Stimulated activated naive B cell treated with anti-CD40 and anti-IgM and Interleukin-4, amounts not matched to agents 10 μg/mL and 1 μg/mL and 100 μg/mL, for 72 hours (primary cell): ENCODE results near the gene ALG9.

Source experiments
- ATAC-seq, 2 donors: fragments of 150-1000 bp; cut with Tn5 transposase; replicated peaks; 2 replicates each; pipeline ENCODE4 v1.10.0; 2021; ENCODE audit warnings: moderate library complexity in 1 of 2
- DNase-seq: peaks from one replicate; pipeline ENCODE4 v3.0.0; 2021
- H3K27ac Mint-ChIP-seq: one replicate; pipeline ENCODE4 v1.8.0; 2022; ENCODE audit warnings: mild to moderate bottlenecking, mixed read lengths
- H3K27me3 Mint-ChIP-seq, 2 donors: one replicate each; pipeline ENCODE4 v1.8.0; 2022; ENCODE audit warnings: mixed read lengths in 2 of 2
- H3K36me3 Mint-ChIP-seq, 2 donors: one replicate each; pipeline ENCODE4 v1.8.0; 2022; ENCODE audit warnings: mixed read lengths in 2 of 2, mild to moderate bottlenecking in 1 of 2
- H3K4me1 Mint-ChIP-seq, 2 donors: one replicate each; pipeline ENCODE4 v1.8.0; 2022; ENCODE audit warnings: mixed read lengths in 2 of 2, mild to moderate bottlenecking in 1 of 2
- H3K4me3 Mint-ChIP-seq, 2 donors: one replicate each; pipeline ENCODE4 v1.8.0; 2022; ENCODE audit warnings: mild to moderate bottlenecking in 2 of 2, mixed read lengths in 2 of 2, moderate library complexity in 1 of 2
- H3K9me3 Mint-ChIP-seq, 2 donors: one replicate each; pipeline ENCODE4 v1.8.0; 2022; ENCODE audit warnings: mixed read lengths in 2 of 2, mild to moderate bottlenecking in 1 of 2

The ALG9 gene, protein sequence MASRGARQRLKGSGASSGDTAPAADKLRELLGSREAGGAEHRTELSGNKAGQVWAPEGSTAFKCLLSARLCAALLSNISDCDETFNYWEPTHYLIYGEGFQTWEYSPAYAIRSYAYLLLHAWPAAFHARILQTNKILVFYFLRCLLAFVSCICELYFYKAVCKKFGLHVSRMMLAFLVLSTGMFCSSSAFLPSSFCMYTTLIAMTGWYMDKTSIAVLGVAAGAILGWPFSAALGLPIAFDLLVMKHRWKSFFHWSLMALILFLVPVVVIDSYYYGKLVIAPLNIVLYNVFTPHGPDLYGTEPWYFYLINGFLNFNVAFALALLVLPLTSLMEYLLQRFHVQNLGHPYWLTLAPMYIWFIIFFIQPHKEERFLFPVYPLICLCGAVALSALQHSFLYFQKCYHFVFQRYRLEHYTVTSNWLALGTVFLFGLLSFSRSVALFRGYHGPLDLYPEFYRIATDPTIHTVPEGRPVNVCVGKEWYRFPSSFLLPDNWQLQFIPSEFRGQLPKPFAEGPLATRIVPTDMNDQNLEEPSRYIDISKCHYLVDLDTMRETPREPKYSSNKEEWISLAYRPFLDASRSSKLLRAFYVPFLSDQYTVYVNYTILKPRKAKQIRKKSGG

DNA sequence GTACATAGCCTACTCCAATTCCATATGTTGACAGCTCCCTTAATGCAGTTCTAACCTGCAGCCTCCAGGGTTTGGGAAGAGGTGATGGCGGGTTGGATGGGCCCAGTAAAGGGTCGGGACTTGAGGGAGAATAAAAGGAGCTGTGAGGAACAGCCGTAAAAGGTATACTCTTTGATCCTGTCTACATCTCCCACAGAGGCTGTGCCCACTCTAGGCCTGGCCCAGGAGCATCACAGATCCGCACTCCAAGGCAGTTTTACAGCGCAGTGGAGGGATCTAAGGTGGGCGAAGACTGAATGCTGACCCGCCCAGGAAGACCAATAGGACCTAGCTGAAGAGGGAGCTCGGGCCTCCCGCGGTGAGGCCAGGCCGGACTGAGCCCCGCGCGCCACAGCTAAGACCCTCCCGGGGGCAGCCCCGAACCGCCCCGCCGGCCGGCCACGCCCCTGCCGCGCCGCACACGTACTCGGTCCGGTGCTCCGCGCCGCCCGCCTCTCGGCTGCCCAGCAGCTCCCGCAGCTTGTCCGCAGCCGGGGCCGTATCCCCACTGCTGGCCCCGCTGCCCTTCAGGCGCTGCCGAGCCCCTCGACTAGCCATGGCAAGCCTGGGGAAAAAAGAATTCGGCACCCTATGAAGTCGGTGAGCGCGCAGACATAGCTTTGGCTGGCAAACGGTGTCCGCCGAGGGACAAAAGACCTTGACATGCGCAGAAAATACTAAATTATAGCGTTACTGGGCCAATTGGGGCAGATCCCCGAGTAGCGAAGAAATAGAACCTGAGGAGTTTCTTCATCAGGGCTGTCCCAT is at the start of gene ALG9:
TSS of gene ALG9 (minus strand) at position 696 of the 807 bp plus-strand sequence. CDS start at position 597, 99 bp downstream.
- no peaks in the 10 kb centered on the region for H3K9me3 Mint-ChIP-seq
- peak within 1 kb of the TSS; percentile 93 to 94 for H3K4me3 Mint-ChIP-seq
- ATAC-seq (peak; percentile 92 to 93), DNase-seq (peak; percentile 84)
- no peaks in the 10 kb centered on the region for H3K27me3 Mint-ChIP-seq
- H3K36me3 Mint-ChIP-seq, result peaks cover 26 to 46% of the 10 kb centered on the region in 2 donors
- H3K4me1 Mint-ChIP-seq, result peaks cover 8 to 31% of the 10 kb centered on the region in 2 donors
- peak within 1 kb of the TSS; percentile 94 for H3K27ac Mint-ChIP-seq

DNA sequence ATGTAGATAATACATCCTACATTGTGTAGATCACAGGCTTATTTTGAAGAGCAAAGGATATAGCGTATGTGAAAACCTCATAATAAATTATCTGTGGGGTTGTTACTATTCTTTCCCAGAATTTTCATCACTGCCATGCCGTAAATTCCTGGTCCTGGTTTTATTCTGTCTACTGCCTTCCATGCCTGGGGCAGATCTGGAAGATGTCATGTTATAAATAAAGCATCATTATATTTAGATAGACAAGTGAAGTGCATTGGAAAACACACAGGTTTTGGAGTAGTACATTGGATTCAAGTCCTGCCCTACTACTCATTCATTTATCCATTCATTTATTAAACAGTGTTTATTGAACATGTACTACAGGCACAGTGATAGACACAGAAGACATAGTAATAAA is 49.5 kb upstream of the ALG9 start:
- Mint-ChIP-seq H3K4me1 (peaks cover 2 to 3% of the 10 kb centered on the region in 2 donors), H3K27ac (no peak overlapping the region), H3K9me3 (peaks cover 0 to 2% of the 10 kb centered on the region in 2 donors), H3K27me3 (peaks cover 30 to 42% of the 10 kb centered on the region in 2 donors), H3K4me3 (no peak overlapping the region), H3K36me3 (no peaks in the 10 kb centered on the region)
- DNase-seq (no peak), ATAC-seq (no peak)

DNA sequence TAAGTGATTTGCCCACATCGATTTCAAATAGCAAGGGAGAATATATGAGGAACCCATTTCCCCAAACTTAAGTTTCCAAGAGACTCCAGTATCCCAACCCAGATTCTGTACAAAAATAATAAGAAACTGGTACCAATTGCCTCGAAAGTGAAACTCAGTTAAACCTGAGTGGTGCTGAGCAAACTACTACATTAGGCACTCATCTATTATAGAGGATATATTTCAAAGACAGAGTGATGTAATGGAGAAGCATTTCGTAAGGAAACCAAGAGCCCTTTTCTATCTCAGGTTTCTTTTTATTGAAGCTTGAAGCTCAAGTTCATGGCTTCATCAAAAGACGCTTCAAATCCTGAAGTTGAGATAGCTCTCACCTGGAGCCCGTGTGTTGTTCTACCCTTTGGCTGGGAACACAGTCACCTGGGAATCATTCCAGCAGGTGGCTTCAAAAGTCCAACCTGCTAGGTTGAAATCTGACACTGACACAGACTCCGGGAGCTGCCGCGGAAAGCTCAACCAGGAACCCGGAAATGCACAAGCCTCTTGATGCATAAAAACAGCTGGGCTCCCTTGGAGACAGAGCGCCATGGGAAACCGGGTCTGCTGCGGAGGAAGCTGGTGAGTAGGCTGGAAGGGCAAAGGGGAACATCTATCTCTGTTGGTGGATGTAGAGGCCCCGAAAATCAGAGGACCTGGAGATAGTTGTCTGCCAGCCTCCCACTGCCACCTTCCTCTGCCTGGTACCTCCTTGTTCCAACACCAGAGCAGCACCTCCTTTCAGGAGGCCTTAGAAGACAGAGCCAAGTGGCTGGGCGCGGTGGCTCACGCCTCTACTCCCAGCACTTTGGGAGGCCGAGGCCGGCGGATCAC is 47.2 kb upstream of the ALG9 start, which contains the start of gene C11orf52:
TSS of gene C11orf52 (plus strand) at position 524 of the 867 bp plus-strand sequence. CDS start at position 584, 60 bp downstream.
- peaks cover 37 to 51% of the 10 kb centered on the region in 2 donors for H3K27me3 Mint-ChIP-seq
- H3K4me1 Mint-ChIP-seq, result no peaks in the 10 kb centered on the region
- H3K36me3 Mint-ChIP-seq, result no peaks in the 10 kb centered on the region
- no peak within 1 kb of the TSS for H3K27ac Mint-ChIP-seq
- H3K4me3 Mint-ChIP-seq, result no peak within 1 kb of the TSS
- ATAC-seq (no peak), DNase-seq (no peak)
- no peaks in the 10 kb centered on the region for H3K9me3 Mint-ChIP-seq

DNA sequence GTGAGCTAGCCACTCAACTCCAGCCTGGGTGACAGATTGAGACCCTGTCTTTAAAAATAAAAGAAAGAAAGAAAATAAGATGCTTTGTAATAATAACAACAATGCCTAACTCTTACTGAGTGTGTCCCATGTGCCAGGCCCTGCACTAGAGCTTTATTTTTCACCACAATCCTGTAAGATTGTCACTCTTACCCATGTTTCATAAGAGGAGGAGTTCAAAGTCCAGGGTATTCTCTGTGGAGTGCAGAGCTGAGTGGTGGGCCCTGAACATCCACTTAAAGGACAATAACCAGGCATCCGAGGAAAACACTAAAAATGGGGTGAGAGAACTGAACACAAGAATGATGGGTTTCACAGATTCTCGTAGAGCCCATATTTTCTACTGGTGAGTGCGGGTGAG is 46.4 kb upstream of the ALG9 start:
- Mint-ChIP-seq H3K9me3 (no peaks in the 10 kb centered on the region), H3K4me3 (no peak overlapping the region), H3K4me1 (no peaks in the 10 kb centered on the region), H3K27ac (no peak overlapping the region), H3K27me3 (peaks cover 45 to 60% of the 10 kb centered on the region in 2 donors), H3K36me3 (no peaks in the 10 kb centered on the region)
- DNase-seq (no peak), ATAC-seq (no peak)

DNA sequence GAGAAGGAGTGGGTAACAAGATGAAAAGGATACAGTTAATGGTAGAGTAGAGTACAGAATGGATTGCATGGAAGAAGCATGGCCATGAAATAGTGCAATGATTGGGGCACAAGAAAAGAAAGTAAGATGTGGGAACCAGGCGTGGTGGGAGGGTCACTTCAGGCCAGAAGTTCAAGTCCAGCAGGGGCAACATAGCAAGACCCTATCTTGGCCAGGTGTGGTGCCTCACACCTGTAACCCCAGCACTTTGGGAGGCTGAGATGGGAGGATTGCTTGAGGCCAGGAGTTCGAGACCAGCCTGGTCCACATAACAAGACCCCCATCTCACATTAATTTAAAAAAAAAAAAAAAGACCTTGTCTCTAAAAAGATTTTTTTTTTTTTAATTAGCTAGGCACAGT is 45.9 kb upstream of the ALG9 start:
- Mint-ChIP-seq H3K27me3 (peaks cover 46 to 65% of the 10 kb centered on the region in 2 donors), H3K9me3 (no peaks in the 10 kb centered on the region), H3K4me1 (no peaks in the 10 kb centered on the region), H3K27ac (no peak overlapping the region), H3K4me3 (no peak overlapping the region), H3K36me3 (no peaks in the 10 kb centered on the region)
- DNase-seq (no peak), ATAC-seq (no peak)

DNA sequence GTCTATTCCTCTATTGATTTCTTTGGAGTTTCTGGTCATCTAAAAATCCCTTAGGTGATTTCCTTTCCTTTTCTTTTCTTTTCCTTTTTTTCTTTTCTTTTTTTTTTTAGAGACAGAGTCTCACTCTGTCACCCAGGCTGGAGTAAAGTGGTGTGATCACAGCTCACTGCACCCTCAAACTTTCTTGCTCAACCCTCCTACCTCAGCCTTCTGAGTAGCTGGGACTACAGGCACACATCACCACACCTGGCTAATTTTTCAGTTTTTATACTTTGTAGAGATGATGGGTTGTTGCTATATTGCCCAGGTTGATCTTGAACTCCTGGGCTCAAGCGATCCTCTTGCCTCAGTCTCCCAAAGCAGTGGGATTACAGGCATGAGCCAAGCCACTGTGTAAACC is 45.4 kb upstream of the ALG9 start:
- Mint-ChIP-seq H3K27me3 (peaks cover 52 to 70% of the 10 kb centered on the region in 2 donors), H3K4me1 (no peaks in the 10 kb centered on the region), H3K4me3 (no peak overlapping the region), H3K36me3 (no peaks in the 10 kb centered on the region), H3K27ac (peak overlapping the region; percentile 6), H3K9me3 (no peaks in the 10 kb centered on the region)
- ATAC-seq (no peak), DNase-seq (no peak)

DNA sequence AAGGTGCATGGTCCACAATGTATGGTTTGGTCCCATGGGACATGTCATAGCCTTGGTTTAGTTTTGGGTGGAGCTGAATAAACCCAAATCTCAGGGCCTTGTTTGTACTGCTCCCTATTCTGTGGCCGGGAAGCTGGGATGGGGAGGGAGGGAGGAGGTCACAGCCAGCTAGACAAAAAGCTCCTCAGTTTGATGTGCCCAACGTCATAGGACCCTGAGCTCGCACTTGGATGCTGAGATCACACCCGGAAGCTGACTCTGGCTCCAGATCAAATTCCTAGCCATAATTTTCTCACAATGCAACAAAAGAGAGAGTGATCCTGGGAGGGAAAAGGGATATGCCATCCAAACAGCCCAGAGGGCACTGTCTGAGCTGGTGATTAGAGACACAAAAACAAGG is 42.6 kb upstream of the ALG9 start:
- H3K4me1 Mint-ChIP-seq, result no peaks in the 10 kb centered on the region
- H3K27ac Mint-ChIP-seq, result no peak overlapping the region
- peaks cover 61 to 69% of the 10 kb centered on the region in 2 donors for H3K27me3 Mint-ChIP-seq
- no peaks in the 10 kb centered on the region for H3K9me3 Mint-ChIP-seq
- DNase-seq (no peak), ATAC-seq (no peak)
- H3K4me3 Mint-ChIP-seq, result no peak overlapping the region
- H3K36me3 Mint-ChIP-seq, result no peaks in the 10 kb centered on the region

DNA sequence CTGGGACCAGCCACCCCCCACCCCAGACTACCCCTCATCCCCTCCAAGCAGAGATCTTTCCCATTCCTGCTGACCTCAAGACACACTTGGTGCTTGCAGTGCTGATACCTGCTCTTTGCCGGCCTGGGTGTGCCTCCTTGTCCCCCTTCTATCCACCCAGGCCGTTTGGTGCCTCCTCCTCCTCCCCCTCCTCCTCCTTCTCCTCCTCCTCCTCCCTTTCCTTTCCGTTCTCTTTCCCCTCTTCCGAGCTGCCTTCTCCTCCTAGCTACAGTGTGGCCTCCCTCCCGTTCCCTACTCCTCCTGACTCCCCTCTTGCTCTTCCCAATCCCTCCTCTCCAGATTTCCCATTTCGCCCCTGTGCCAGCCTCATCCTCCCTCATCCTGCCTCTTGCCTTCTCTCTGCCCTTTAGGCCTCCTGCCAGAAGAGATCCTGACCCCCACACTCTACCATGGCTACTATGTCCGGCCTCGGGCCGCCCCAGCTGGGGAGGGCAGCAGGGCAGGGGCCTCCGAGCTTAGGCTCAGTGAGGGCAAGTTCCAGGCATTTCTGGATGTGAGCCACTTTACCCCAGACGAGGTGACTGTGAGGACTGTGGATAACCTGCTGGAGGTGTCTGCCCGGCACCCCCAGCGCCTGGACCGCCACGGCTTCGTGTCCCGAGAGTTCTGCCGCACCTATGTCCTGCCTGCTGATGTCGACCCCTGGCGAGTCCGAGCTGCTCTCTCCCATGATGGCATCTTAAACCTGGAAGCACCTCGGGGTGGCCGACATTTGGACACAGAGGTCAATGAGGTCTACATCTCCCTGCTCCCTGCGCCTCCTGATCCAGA is 41.9 kb upstream of the ALG9 start:
- H3K36me3 Mint-ChIP-seq, result no peaks in the 10 kb centered on the region
- peaks cover 61 to 71% of the 10 kb centered on the region in 2 donors for H3K27me3 Mint-ChIP-seq
- no peaks in the 10 kb centered on the region for H3K4me1 Mint-ChIP-seq
- H3K4me3 Mint-ChIP-seq, result no peak overlapping the region
- no peak overlapping the region for H3K27ac Mint-ChIP-seq
- H3K9me3 Mint-ChIP-seq, result no peaks in the 10 kb centered on the region
- DNase-seq, result no peak
- ATAC-seq, result no peak

DNA sequence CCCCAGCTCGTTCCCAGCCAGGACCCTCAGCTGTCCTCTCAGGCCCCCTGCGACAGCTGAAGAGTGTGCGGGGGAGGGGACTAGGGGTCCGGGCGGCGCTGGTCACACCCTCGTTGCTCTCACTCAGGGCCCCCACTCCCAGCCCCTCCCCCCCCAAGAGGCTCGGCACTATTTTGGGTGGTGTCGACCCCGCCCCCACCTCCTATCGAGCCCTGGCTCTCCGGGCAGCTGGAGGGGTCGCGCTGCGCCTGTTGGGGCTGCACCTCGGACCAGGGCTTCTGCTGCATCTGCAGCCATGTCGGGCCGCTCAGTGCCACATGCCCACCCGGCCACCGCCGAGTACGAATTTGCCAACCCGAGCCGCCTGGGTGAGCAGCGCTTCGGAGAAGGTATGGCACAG is 41.2 kb upstream of the ALG9 start, which contains the start of gene HSPB2:
TSS of gene HSPB2 (plus strand) at position 200 of the 400 bp plus-strand sequence. CDS start at position 296, 96 bp downstream.
- DNase-seq (no peak), ATAC-seq (no peak)
- no peaks in the 10 kb centered on the region for H3K36me3 Mint-ChIP-seq
- H3K9me3 Mint-ChIP-seq, result no peaks in the 10 kb centered on the region
- H3K27ac Mint-ChIP-seq, result no peak within 1 kb of the TSS
- H3K27me3 Mint-ChIP-seq, result peaks cover 61 to 77% of the 10 kb centered on the region in 2 donors
- no peak within 1 kb of the TSS for H3K4me3 Mint-ChIP-seq
- no peaks in the 10 kb centered on the region for H3K4me1 Mint-ChIP-seq

DNA sequence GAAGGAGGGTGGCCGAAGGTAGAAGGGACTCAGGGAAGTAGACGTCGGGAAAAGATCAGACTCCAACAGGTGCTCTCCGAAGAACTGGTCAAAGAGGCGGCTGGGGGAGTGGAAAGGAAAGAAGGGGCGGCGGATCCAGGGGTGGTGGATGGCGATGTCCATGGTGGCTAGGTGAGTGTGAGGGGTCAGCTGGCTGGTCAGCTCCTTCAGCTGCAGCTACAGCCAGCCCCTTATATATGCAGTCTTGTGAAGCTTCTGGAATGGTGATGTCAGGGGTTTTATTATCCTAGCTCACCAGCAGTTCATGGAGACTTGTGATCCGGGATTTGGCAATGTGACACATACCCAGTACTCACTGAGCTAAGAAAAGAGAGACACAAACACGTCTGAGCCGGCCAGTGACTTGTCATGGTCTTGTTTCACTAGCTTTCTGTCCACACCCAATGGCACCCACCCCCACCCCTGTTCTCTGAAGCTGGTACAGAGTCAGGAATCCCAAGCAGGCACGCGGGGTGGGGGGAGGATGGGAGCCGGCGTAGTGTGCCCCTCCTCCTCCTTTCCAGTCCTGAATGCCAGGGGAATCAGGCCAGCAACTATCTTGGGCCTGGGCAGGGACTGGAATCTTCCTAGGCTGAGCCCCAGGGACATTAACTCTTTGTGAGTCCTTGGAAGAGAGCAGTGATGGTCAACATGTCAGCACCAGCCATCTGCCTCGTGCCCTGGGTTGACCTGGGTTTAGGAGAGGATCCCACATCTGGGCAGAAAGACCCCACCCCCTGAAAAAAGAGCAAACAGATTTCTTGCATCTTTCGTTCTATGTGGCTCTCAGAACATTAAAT is 40.4 kb upstream of the ALG9 start, which contains the start of gene CRYAB:
TSS of gene CRYAB (minus strand) at position 208 of the 839 bp plus-strand sequence. CDS start at position 162, 46 bp downstream.
- Mint-ChIP-seq H3K27me3 (peaks cover 60 to 76% of the 10 kb centered on the region in 2 donors), H3K4me1 (no peaks in the 10 kb centered on the region), H3K27ac (no peak within 1 kb of the TSS), H3K36me3 (no peaks in the 10 kb centered on the region), H3K9me3 (no peaks in the 10 kb centered on the region), H3K4me3 (no peak within 1 kb of the TSS)
- DNase-seq, result no peak
- ATAC-seq, result no peak

DNA sequence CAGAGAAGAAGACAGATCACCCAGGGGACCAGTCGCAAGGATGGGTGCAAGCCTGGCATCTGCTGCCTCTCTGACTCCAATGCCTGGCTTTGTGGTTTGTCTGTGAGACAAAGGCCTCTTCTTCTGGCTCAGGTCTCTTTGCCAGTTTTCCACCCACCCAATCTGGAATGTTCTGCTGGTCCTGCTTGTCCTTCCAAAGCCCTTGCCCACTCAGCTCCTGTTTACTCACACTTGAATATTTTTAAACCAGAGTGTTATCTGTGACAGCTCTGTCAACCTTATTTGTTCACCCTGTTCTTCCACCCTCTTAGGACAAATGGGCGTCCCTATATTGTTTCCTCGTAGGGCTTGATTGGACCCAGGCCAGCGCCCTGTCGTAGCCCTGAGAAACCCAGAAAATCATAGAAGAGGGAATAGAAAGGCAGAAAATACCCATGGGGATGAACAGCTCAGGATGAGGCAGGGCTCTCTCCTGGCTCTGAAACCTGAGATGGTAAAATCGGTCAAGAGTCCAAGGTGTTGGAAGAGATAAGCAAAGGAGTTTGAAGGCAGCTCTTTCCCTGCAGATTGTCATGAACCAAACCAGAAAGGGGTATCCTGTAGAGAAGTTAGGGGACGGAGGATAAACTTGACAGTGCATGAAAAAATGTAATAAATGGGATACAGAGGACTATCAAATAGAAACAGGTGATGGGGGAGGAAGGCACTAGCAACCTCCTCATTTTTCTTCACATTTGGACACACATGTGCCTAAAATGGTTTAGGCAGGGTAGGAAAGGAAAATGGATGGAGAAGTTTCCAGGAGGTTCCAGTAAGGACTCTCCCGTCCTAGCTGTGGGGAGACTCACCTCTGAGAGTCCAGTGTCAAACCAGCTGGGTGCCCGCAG is 39.5 kb upstream of the ALG9 start:
- Mint-ChIP-seq H3K36me3 (no peaks in the 10 kb centered on the region), H3K4me1 (no peaks in the 10 kb centered on the region), H3K27me3 (peaks cover 54 to 67% of the 10 kb centered on the region in 2 donors), H3K9me3 (no peaks in the 10 kb centered on the region), H3K4me3 (no peak overlapping the region), H3K27ac (no peak overlapping the region)
- no peak for DNase-seq
- ATAC-seq, result no peak
